ENCODE data around the gene TMCC3. TPM values are rescaled to one million over a fixed set of nuclear protein-coding genes. Genes with fewer than 3 reads are reported as not detected.

Gene TMCC3
- total and polyA plus RNA-seq, 4 donors = 0.81 to 2.3 (median 1.5) TPM

DNA sequence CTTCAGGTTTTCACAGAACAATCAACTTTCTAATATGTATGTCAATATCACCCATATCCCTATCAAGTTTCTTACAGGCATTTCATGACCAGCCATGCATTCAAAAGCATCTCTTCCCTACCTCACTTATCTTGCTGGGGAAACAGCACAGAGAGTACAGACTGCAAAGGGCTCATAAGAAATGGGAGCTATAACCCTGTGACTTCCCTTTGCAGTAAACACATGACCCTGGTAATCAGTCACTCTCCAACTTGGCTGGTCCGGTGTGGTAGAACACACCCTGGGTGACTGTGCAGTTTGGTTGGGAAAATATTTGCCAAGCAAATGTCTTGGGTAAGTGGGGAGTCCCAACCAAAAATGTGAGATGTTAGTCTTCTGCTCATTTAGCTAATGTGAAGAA lies 49.4 kb upstream of the TMCC3 start:
- H3K9ac ChIP-seq (ENCODE audit: low read depth in 1 of 2, low read length in 2 of 2) = no peak overlapping the region
- no peak overlapping the region for H3K4me3 ChIP-seq (ENCODE audit: low read depth in 1 of 3, low read length in 3 of 3)
- DNase-seq (ENCODE audit: low spot score) = no peak
- TF ChIP-seq NR2F2 (IDR thresholded peaks at IDR 0.05) = no peak
- TF ChIP-seq, protein P1, sequence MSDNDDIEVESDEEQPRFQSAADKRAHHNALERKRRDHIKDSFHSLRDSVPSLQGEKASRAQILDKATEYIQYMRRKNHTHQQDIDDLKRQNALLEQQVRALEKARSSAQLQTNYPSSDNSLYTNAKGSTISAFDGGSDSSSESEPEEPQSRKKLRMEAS (IDR thresholded peaks at IDR 0.05) = no peak
- no peak for TF ChIP-seq EGR1 (IDR thresholded peaks at IDR 0.05; ENCODE audit: low read depth in 2 of 2)
- no peak for TF ChIP-seq RXRA (IDR thresholded peaks at IDR 0.05)
- TF ChIP-seq SP1 (IDR thresholded peaks at IDR 0.05) = no peak
- no peak for TF ChIP-seq HNF4G (IDR thresholded peaks at IDR 0.05)
- TF ChIP-seq RAD21 (IDR thresholded peaks at IDR 0.05) = no peak
- TF ChIP-seq, protein P2, sequence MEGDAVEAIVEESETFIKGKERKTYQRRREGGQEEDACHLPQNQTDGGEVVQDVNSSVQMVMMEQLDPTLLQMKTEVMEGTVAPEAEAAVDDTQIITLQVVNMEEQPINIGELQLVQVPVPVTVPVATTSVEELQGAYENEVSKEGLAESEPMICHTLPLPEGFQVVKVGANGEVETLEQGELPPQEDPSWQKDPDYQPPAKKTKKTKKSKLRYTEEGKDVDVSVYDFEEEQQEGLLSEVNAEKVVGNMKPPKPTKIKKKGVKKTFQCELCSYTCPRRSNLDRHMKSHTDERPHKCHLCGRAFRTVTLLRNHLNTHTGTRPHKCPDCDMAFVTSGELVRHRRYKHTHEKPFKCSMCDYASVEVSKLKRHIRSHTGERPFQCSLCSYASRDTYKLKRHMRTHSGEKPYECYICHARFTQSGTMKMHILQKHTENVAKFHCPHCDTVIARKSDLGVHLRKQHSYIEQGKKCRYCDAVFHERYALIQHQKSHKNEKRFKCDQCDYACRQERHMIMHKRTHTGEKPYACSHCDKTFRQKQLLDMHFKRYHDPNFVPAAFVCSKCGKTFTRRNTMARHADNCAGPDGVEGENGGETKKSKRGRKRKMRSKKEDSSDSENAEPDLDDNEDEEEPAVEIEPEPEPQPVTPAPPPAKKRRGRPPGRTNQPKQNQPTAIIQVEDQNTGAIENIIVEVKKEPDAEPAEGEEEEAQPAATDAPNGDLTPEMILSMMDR (IDR thresholded peaks at IDR 0.05; ENCODE audit: low read depth, low read length, missing input control) = no peak
- WGBS = 42% methylated on average over 1 of the region's 1 CpG
- no peaks in the 10 kb centered on the region for H3K9me3 ChIP-seq (ENCODE audit: control insufficient read depth in 4 of 4, low read length in 3 of 4)
- H3K36me3 ChIP-seq (ENCODE audit: control insufficient read depth in 4 of 4, insufficient read depth in 3 of 4, low read depth in 1 of 4, low read length in 3 of 4) = no peaks in the 10 kb centered on the region
- no peaks in the 10 kb centered on the region for H3K27me3 ChIP-seq (ENCODE audit: control insufficient read depth in 4 of 4, insufficient read depth in 4 of 4, low read length in 3 of 4)
- H3K27ac ChIP-seq (ENCODE audit: low read depth in 1 of 2, low read length in 2 of 2) = no peak overlapping the region
- peaks cover 0 to 3% (median 0%) of the 10 kb centered on the region in 4 donors for H3K4me1 ChIP-seq (ENCODE audit: control insufficient read depth in 4 of 4, insufficient read depth in 4 of 4, low read length in 3 of 4)

DNA sequence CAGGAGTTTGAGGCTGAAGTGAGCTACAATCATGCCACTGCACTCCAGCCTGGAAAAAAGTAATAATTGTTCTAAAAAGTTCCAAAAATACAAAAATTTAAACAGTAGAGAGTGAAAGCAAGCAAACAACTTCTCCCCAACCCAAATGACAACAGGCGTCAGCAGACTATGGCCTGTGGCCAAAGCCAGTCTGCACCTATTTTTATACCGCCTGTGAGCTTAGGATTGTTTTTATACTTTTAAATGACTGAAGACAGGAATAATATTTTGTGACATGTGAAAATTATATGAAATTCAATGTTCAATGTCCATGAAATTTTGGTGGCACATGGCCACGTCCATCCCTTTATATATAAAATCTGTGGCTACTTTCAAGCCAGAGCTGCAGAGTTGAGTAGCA lies 48.2 kb upstream of the TMCC3 start:
- WGBS = 82% methylated on average over 3 of the region's 3 CpGs
- no peaks in the 10 kb centered on the region for H3K27me3 ChIP-seq (ENCODE audit: control insufficient read depth in 4 of 4, insufficient read depth in 4 of 4, low read length in 3 of 4)
- no peak overlapping the region for H3K27ac ChIP-seq (ENCODE audit: low read depth in 1 of 2, low read length in 2 of 2)
- H3K9me3 ChIP-seq (ENCODE audit: control insufficient read depth in 4 of 4, low read length in 3 of 4) = no peaks in the 10 kb centered on the region
- no peaks in the 10 kb centered on the region for H3K36me3 ChIP-seq (ENCODE audit: control insufficient read depth in 4 of 4, insufficient read depth in 3 of 4, low read depth in 1 of 4, low read length in 3 of 4)
- H3K4me1 ChIP-seq (ENCODE audit: control insufficient read depth in 4 of 4, insufficient read depth in 4 of 4, low read length in 3 of 4) = no peaks in the 10 kb centered on the region
- DNase-seq (ENCODE audit: low spot score) = no peak
- no peak overlapping the region for H3K9ac ChIP-seq (ENCODE audit: low read depth in 1 of 2, low read length in 2 of 2)
- TF ChIP-seq JUND (IDR thresholded peaks at IDR 0.05) = no peak
- TF ChIP-seq, protein P3, sequence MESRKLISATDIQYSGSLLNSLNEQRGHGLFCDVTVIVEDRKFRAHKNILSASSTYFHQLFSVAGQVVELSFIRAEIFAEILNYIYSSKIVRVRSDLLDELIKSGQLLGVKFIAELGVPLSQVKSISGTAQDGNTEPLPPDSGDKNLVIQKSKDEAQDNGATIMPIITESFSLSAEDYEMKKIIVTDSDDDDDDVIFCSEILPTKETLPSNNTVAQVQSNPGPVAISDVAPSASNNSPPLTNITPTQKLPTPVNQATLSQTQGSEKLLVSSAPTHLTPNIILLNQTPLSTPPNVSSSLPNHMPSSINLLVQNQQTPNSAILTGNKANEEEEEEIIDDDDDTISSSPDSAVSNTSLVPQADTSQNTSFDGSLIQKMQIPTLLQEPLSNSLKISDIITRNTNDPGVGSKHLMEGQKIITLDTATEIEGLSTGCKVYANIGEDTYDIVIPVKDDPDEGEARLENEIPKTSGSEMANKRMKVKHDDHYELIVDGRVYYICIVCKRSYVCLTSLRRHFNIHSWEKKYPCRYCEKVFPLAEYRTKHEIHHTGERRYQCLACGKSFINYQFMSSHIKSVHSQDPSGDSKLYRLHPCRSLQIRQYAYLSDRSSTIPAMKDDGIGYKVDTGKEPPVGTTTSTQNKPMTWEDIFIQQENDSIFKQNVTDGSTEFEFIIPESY (IDR thresholded peaks at IDR 0.05) = no peak
- no peak overlapping the region for H3K4me3 ChIP-seq (ENCODE audit: low read depth in 1 of 3, low read length in 3 of 3)

DNA sequence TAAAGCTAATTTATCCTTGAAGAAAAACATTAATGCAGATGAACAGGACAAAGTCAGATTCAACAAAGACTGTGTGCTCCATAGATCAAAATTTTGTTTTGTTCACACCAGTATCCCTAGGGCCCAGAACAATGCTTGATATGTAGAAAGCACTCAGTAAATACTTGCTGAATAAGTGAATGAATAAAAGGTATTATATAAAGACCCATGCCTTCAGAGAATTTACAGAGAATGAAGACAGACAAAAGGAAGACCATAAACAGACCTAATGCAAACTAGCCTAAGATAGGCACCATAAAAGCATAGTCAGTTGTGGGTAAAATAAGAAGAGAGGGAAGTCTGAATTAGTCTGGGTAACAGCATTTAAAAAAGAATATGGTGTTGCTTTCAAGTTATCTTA lies 47.3 kb upstream of the TMCC3 start:
- Histone ChIP-seq H3K27ac (ENCODE audit: low read depth in 1 of 2, low read length in 2 of 2) (no peak overlapping the region), H3K27me3 (ENCODE audit: control insufficient read depth in 4 of 4, insufficient read depth in 4 of 4, low read length in 3 of 4) (no peaks in the 10 kb centered on the region), H3K4me1 (ENCODE audit: control insufficient read depth in 4 of 4, insufficient read depth in 4 of 4, low read length in 3 of 4) (no peaks in the 10 kb centered on the region), H3K9me3 (ENCODE audit: control insufficient read depth in 4 of 4, low read length in 3 of 4) (no peaks in the 10 kb centered on the region), H3K36me3 (ENCODE audit: control insufficient read depth in 4 of 4, insufficient read depth in 3 of 4, low read depth in 1 of 4, low read length in 3 of 4) (no peaks in the 10 kb centered on the region), H3K4me3 (ENCODE audit: low read depth in 1 of 3, low read length in 3 of 3) (no peak overlapping the region), H3K9ac (ENCODE audit: low read depth in 1 of 2, low read length in 2 of 2) (no peak overlapping the region)
- DNase-seq (ENCODE audit: low spot score) = no peak
- TF ChIP-seq FOXA1 (IDR thresholded peaks at IDR 0.05) = no peak
- no peak for TF ChIP-seq EGR1 (IDR thresholded peaks at IDR 0.05; ENCODE audit: low read depth in 2 of 2)
- no peak for TF ChIP-seq RAD21 (IDR thresholded peaks at IDR 0.05)
- TF ChIP-seq FOXA2 (IDR thresholded peaks at IDR 0.05) = no peak
- TF ChIP-seq, protein P1 (IDR thresholded peaks at IDR 0.05) = no peak
- TF ChIP-seq, protein P3 (IDR thresholded peaks at IDR 0.05) = no peak
- no peak for TF ChIP-seq JUND (IDR thresholded peaks at IDR 0.05)

Measured in liver (tissue), 9 donors.